Neural progenitor cell (in vitro differentiated cells): ENCODE results near the gene RANBP1. TPM values are rescaled to one million over a fixed set of nuclear protein-coding genes. Genes with fewer than 3 reads are reported as not detected.

Source experiments
- DNase-seq: peaks from one replicate; pipeline ENCODE4 v3.0.0-alpha.2; 2016; ENCODE audit warnings: low spot score
- H2AFZ ChIP-seq: fragments of 200-600 bp; sonication (generic); replicated peaks from 2 replicates; pipeline ENCODE4 v1.6.1; 2016; ENCODE audit warnings: antibody characterized with exemption
- H3F3A ChIP-seq: fragments of 200-600 bp; sonication (generic); 2 replicates; pipeline ENCODE4 v1.6.1; 2016; ENCODE audit warnings: antibody characterized with exemption, low read depth
- H3K27ac ChIP-seq: fragments of 200-600 bp; sonication (generic); 2 replicates; pipeline ENCODE4 v1.5.1; 2016; ENCODE audit warnings: mild to moderate bottlenecking
- H3K27me3 ChIP-seq: fragments of 200-600 bp; sonication (generic); 2 replicates; pipeline ENCODE4 v1.6.1; 2016; ENCODE audit warnings: mild to moderate bottlenecking, moderate library complexity
- H3K36me3 ChIP-seq: fragments of 200-600 bp; sonication (generic); 2 replicates; pipeline ENCODE4 v1.5.1; 2016
- H3K4me1 ChIP-seq: fragments of 200-600 bp; sonication (generic); 2 replicates; pipeline ENCODE4 v1.6.1; 2016; ENCODE audit warnings: mixed run types
- H3K4me2 ChIP-seq: fragments of 200-600 bp; sonication (generic); 2 replicates; pipeline ENCODE4 v1.6.1; 2016
- H3K4me3 ChIP-seq: fragments of 200-600 bp; sonication (generic); 2 replicates; pipeline ENCODE4 v1.5.1; 2016
- H3K79me2 ChIP-seq: fragments of 200-600 bp; sonication (generic); 2 replicates; pipeline ENCODE4 v1.6.1; 2016; ENCODE audit warnings: low read depth
- H3K9ac ChIP-seq: fragments of 200-600 bp; sonication (generic); 2 replicates; pipeline ENCODE4 v1.6.1; 2016
- H3K9me3 ChIP-seq: fragments of 200-600 bp; sonication (generic); 2 replicates; pipeline ENCODE4 v1.5.1; 2016; ENCODE audit warnings: low read depth
- H4K20me1 ChIP-seq: fragments of 200-600 bp; sonication (generic); 2 replicates; pipeline ENCODE4 v1.6.1; 2016; ENCODE audit warnings: low read depth
- H3K27ac Mint-ChIP-seq: 3 replicates; pipeline ENCODE4 v1.8.0; 2021; ENCODE audit warnings: mixed read lengths
- H3K27me3 Mint-ChIP-seq: 2 replicates; pipeline ENCODE4 v1.8.0; 2022; ENCODE audit warnings: low read depth, mild to moderate bottlenecking, inconsistent platforms, moderate library complexity, mixed read lengths; ENCODE audit not compliant: insufficient read depth
- H3K36me3 Mint-ChIP-seq: 3 replicates; pipeline ENCODE4 v1.8.0; 2021; ENCODE audit warnings: mixed read lengths
- H3K4me1 Mint-ChIP-seq: 3 replicates; pipeline ENCODE4 v1.8.0; 2021; ENCODE audit warnings: mixed read lengths
- H3K4me3 Mint-ChIP-seq: 3 replicates; pipeline ENCODE4 v1.8.0; 2021; ENCODE audit warnings: mild to moderate bottlenecking, moderate library complexity, mixed read lengths
- H3K9me3 Mint-ChIP-seq: 3 replicates; pipeline ENCODE4 v1.8.0; 2020; ENCODE audit warnings: mixed read lengths
- CTCF ChIP-seq: fragments of 200-600 bp; sonication (generic); IDR thresholded peaks from 2 replicates; pipeline ENCODE4 v1.5.1; 2017; ENCODE audit warnings: antibody characterized with exemption, mild to moderate bottlenecking
- EZH2 ChIP-seq: fragments of 200-600 bp; sonication (generic); IDR thresholded peaks from 2 replicates; pipeline ENCODE4 v1.6.1; 2017; ENCODE audit warnings: antibody characterized with exemption, mild to moderate bottlenecking, moderate library complexity
- EZH2phosphoT487 ChIP-seq: fragments of 200-600 bp; sonication (generic); IDR thresholded peaks from 2 replicates; pipeline ENCODE4 v1.6.1; 2017; ENCODE audit warnings: antibody characterized with exemption
- total RNA-seq: library from RNA; depleted of rRNA; stranded (reverse); fragments of >200 nt; gene quantifications from 2 replicates; pipeline ENCODE4 v1.2.3, GENCODE V29; 2015; ENCODE audit warnings: low replicate concordance

Gene RANBP1
- total RNA-seq, 1 donor from 2014 or later = 918 TPM

GRCh38 chr22:20069331-20070042, 46.4 kb upstream of the RANBP1 start:
- TF ChIP-seq CTCF (no peak), EZH2 (no peak), EZH2phosphoT487 (no peak)
- H3K4me1 Mint-ChIP-seq = no peaks in the 10 kb centered on the region

GRCh38 chr22:20071524-20071972, 44.4 kb upstream of the RANBP1 start:
- no peaks in the 10 kb centered on the region for H4K20me1 ChIP-seq
- no peak overlapping the region for H3K9ac ChIP-seq
- no peak overlapping the region for H2AFZ ChIP-seq
- H3F3A ChIP-seq = peaks cover 4% of the 10 kb centered on the region
- no peak overlapping the region for H3K4me3 ChIP-seq
- H3K27me3 Mint-ChIP-seq = no peaks in the 10 kb centered on the region
- H3K36me3 Mint-ChIP-seq = no peaks in the 10 kb centered on the region
- no peak overlapping the region for H3K27ac ChIP-seq
- no peaks in the 10 kb centered on the region for H3K36me3 ChIP-seq
- no peaks in the 10 kb centered on the region for H3K79me2 ChIP-seq
- no peak overlapping the region for H3K4me2 ChIP-seq
- H3K4me3 Mint-ChIP-seq = no peak overlapping the region
- peaks cover 2% of the 10 kb centered on the region for H3K4me1 Mint-ChIP-seq
- no peak overlapping the region for H3K27ac Mint-ChIP-seq
- H3K9me3 Mint-ChIP-seq = no peaks in the 10 kb centered on the region
- no peaks in the 10 kb centered on the region for H3K27me3 ChIP-seq
- no peaks in the 10 kb centered on the region for H3K9me3 ChIP-seq
- no peak for TF ChIP-seq CTCF
- no peak for TF ChIP-seq EZH2phosphoT487
- TF ChIP-seq EZH2 = no peak
- DNase-seq = no peak
- H3K4me1 ChIP-seq = no peaks in the 10 kb centered on the region

More at GRCh38 chr22:20069331-20070042, 46.4 kb upstream of the RANBP1 start:
- no peak overlapping the region for H2AFZ ChIP-seq
- H4K20me1 ChIP-seq = no peaks in the 10 kb centered on the region
- Mint-ChIP-seq H3K9me3 (no peaks in the 10 kb centered on the region), H3K27me3 (no peaks in the 10 kb centered on the region), H3K36me3 (no peaks in the 10 kb centered on the region), H3K27ac (no peak overlapping the region), H3K4me3 (no peak overlapping the region)
- no peaks in the 10 kb centered on the region for H3F3A ChIP-seq
- DNase-seq = no peak
- H3K79me2 ChIP-seq = no peaks in the 10 kb centered on the region
- no peak overlapping the region for H3K27ac ChIP-seq
- H3K4me1 ChIP-seq = no peaks in the 10 kb centered on the region
- H3K9me3 ChIP-seq = no peaks in the 10 kb centered on the region
- H3K36me3 ChIP-seq = no peaks in the 10 kb centered on the region
- H3K27me3 ChIP-seq = no peaks in the 10 kb centered on the region
- no peak overlapping the region for H3K4me3 ChIP-seq
- H3K4me2 ChIP-seq = no peak overlapping the region
- no peak overlapping the region for H3K9ac ChIP-seq

GRCh38 chr22:20076627-20077172, 39.2 kb upstream of the RANBP1 start:
- Mint-ChIP-seq H3K36me3 (no peaks in the 10 kb centered on the region), H3K4me3 (no peak overlapping the region), H3K4me1 (peaks cover 22% of the 10 kb centered on the region), H3K27me3 (peaks cover 2% of the 10 kb centered on the region), H3K9me3 (no peaks in the 10 kb centered on the region), H3K27ac (peak overlapping the region; percentile 67)
- peaks cover 13% of the 10 kb centered on the region for H4K20me1 ChIP-seq
- TF ChIP-seq EZH2phosphoT487 (no peak), EZH2 (no peak), CTCF (no peak)
- H3K9me3 ChIP-seq = no peaks in the 10 kb centered on the region
- H3K4me2 ChIP-seq = no peak overlapping the region
- H3K4me1 ChIP-seq = peaks cover 10% of the 10 kb centered on the region
- no peaks in the 10 kb centered on the region for H3K27me3 ChIP-seq
- no peak overlapping the region for H3K4me3 ChIP-seq
- peaks cover 14% of the 10 kb centered on the region for H3K79me2 ChIP-seq
- H3K27ac ChIP-seq = no peak overlapping the region
- peaks cover 34% of the 10 kb centered on the region for H3F3A ChIP-seq
- H2AFZ ChIP-seq = no peak overlapping the region
- H3K9ac ChIP-seq = peak overlapping the region; percentile 37
- H3K36me3 ChIP-seq = no peaks in the 10 kb centered on the region
- DNase-seq = no peak
